ENCODE data around the gene HNRNPA0.

The HNRNPA0 gene

GRCh38 chr5:137734962-137735554 lies 19.1 kb downstream of the HNRNPA0 start:
- TF ChIP-seq, protein P1, sequence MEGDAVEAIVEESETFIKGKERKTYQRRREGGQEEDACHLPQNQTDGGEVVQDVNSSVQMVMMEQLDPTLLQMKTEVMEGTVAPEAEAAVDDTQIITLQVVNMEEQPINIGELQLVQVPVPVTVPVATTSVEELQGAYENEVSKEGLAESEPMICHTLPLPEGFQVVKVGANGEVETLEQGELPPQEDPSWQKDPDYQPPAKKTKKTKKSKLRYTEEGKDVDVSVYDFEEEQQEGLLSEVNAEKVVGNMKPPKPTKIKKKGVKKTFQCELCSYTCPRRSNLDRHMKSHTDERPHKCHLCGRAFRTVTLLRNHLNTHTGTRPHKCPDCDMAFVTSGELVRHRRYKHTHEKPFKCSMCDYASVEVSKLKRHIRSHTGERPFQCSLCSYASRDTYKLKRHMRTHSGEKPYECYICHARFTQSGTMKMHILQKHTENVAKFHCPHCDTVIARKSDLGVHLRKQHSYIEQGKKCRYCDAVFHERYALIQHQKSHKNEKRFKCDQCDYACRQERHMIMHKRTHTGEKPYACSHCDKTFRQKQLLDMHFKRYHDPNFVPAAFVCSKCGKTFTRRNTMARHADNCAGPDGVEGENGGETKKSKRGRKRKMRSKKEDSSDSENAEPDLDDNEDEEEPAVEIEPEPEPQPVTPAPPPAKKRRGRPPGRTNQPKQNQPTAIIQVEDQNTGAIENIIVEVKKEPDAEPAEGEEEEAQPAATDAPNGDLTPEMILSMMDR (IDR thresholded peaks at IDR 0.05; ENCODE audit: insufficient read depth, missing control alignments): no peak
- DNase-seq (ENCODE audit: insufficient read length, low spot score) (no peak), FAIRE-seq (no peak)

- TF ChIP-seq, protein P1 (IDR thresholded peaks at IDR 0.05; ENCODE audit: insufficient read depth, missing control alignments): no peak
- DNase-seq (ENCODE audit: insufficient read length, low spot score): no peak
- no peak for FAIRE-seq
Observed at GRCh38 chr5:137734331-137734730, 19.8 kb downstream of the HNRNPA0 start.

DNA sequence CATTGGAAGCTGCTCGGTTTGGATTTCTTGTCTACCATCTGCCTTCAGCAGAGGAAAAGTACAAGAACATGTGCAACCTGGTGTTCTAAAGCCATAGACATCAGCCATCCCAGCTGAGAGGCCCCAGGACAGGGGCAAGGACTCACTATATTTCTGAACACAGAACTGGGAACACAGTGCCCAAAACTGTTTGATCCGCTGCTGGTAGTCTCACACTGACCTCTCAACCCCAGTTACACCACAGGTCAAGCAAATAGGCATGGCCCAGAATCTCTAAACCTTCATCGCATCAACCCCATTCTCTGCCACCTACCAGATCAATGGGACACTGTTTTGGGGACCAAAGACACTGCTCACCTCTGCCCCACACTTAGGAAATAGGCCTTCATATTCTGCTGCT lies 20.2 kb downstream of the HNRNPA0 start:
- TF ChIP-seq, protein P1 (IDR thresholded peaks at IDR 0.05; ENCODE audit: insufficient read depth, missing control alignments): no peak
- DNase-seq (ENCODE audit: insufficient read length, low spot score) (no peak), FAIRE-seq (no peak)

DNA sequence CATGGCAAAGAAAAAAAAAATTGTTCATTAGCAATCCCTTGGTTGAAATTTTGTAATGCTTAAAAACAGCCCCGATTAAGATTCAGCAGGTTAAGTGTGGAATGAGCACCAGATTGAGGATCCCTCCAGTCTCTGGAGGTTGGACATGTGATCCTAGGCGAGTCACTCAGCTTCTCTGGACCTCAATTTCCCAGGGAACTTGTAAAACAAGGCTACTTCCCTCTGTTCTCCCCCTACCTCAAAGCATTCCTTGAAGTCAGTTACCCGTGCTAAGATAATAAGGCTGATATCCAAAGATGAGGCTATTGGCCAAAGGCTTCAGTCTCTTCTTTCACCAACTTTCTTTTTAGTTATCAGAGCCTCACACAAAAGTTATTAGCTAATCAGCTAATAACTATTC lies 21.2 kb downstream of the HNRNPA0 start:
- no peak for FAIRE-seq
- TF ChIP-seq, protein P1 (IDR thresholded peaks at IDR 0.05; ENCODE audit: insufficient read depth, missing control alignments): no peak
- no peak for DNase-seq (ENCODE audit: insufficient read length, low spot score)

DNA sequence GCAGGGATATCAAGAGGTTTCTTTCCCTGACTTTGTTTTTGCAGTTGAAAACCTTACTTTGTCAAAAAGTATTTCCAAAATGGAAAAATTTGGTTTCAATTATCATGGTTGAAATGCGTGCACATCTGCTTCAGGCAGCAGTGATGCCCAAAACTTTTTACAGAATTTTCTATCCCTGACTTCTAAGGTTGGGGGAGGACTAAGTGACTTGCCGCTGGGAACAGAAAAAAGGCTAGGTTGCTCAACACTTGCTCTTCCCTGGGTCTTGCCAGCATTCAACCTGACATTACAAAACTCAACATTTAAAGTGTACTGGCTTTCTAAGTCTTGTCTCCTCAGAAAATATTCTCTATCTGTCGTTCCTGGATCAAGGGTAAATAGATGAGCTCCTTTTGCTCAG lies 23.0 kb downstream of the HNRNPA0 start:
- no peak for DNase-seq (ENCODE audit: insufficient read length, low spot score)
- no peak for FAIRE-seq
- TF ChIP-seq, protein P1 (IDR thresholded peaks at IDR 0.05; ENCODE audit: insufficient read depth, missing control alignments): no peak

DNA sequence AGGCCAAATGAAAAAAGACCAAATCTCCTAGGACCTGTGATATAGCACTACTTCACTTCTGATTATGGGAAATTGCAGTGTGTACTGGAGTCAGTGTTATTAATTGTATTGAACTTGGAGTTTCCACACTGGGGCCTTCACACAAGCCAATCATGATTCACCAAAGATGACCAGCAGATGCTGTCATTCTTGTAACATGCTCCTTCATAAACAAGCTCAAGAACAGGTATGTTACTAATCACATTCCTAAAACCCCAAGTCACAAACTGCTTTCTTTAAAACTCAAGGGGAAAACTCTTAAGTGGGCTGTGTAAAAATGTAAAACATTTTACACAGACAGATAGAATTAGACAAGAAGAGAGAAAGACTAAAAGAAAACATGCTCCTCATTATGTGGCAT lies 23.8 kb downstream of the HNRNPA0 start:
- FAIRE-seq (no peak), DNase-seq (ENCODE audit: insufficient read length, low spot score) (no peak)
- TF ChIP-seq, protein P1 (IDR thresholded peaks at IDR 0.05; ENCODE audit: insufficient read depth, missing control alignments): no peak

DNA sequence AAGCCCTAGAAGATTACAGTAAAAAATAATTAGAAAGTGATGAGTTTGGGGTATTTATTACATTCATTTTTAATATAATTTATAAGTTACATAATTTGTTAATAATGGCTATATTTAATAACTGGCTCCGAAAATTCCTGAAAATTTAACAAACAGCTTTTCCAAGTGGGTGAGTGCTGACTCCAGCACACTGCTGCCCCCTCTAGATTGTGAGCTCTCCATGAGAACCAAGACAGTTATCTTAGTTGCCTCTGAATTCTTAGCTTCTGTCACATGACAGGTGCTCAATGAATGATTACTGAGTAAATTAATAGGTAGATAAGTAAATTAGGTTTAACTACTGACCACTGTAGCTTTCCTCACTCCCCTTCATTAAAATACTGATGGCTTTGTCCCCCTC lies 26.1 kb downstream of the HNRNPA0 start:
- DNase-seq (ENCODE audit: insufficient read length, low spot score) (no peak), FAIRE-seq (no peak)
- TF ChIP-seq, protein P1 (IDR thresholded peaks at IDR 0.05; ENCODE audit: insufficient read depth, missing control alignments): no peak

Measured in D721Med (cell line).